NCI-H1436 treated with DMSO at 0.1 percent for 48 hours (cell line): ENCODE data around the gene FGFR4.

Source experiments
- DNase-seq: peaks from one replicate; lab custom pipeline; 2025; lab: John Stamatoyannopoulos, UW

The FGFR4 gene

DNA sequence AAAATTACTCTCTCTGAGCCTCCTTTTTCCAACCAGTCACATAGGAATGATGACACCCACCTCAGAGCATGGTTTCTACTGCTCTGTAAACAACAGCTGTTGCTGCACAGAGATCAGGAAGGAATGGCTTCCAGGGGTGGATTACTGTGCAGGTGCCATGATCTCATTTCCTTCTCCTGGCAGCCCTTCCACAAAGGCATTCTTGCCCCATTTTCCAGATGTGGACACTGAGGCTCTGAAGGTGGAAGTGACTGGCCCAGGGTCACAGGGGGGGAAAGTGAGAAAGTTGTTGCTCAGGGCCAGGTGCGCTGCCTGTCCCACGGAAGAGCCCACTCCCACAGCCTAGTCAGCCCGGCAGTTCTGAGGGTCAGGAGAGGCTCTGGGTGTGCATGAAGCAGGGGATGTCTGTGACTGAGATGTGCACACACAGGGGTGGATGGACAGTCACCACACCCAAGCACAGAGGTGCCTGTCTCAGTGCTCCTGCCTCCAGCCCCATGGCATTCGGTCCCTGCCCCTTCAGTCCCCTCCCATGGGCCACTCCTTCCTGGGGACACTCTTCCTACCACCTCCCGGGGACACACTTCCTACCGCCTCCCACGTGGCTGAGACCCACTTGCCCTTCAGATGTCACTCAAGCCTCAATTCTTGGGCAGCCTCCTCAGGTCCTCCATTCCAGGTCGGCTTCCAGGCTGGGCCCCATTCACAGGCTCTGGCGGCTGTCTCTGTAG, 17.0 kb downstream of the FGFR4 start:
- no peak for DNase-seq

DNA sequence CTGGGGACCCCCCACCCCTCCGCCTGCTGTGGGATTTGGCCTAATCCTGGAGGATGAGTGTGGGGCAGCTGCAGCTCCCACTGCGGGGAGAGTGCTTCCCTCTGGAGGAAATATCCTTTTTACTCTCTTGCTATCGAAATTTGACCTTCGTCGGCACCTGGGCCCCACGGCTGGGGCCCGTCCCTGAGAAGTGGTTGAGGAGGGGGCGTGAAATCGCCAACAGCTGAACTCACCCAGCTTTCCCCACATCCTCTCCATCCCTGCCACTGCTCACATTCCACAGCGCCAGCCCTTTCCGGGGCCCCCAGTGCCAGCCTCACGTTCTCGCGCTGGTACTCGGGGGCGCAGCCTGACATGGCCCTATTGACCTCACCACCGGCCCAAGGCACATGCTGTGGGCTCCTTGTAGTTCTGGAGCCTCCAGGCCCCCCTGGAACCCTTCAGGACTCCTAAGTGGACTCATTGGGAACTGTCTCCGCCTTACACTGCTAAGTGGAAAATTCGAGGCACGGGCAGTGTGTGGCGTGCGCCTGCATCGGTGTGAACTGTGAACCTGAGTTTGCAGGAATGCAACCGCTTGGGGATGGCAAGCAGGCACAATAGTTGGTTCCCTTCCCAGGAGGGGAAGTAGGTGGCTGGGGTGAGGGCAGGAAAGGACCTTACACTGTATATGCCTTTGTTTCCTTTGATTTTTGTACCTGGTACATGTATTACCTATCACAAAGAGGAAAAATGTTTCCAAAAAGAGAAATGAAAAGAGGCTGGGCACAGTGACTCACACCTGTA, 19.2 kb downstream of the FGFR4 start:
- DNase-seq = no peak

DNA sequence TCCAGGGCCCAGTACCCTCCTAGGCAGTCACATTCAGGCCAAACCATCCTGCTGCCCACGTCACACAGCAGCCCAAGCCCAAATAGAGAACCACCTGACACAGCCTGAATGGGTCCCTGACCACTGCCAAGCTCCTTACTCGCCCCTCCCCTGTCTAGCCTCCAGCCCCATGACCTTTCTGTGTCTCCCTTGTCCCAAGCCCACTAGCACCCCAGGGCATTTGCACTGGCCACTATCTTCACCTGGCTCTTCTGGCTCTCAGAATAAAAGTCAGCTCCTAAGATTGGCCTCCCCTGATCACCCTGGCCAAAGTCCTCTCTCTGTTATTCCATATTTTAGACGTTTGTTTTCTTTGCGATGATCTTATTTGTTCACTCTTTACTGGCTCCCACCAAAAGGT, 20.4 kb downstream of the FGFR4 start:
- no peak for DNase-seq

DNA sequence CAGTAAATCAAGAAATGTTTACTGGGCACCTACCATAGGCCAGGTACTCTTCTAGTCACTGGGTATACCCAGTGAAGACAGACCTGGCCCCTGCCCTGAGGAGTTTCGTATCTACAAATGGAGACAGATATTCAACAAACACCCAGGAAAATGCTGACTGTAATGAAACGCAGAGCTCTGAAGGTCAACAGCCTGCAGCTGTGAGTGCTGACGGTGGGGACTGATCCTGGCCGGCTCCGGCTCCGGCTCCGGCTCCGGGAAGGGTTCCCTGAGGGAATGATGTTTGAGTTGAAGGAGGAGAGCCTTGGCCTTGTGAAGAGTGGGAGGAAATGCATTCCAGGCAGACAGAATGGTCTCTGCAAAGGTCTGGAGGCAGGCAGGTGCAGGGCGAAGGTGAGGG, 23.1 kb downstream of the FGFR4 start:
- no peak for DNase-seq

DNA sequence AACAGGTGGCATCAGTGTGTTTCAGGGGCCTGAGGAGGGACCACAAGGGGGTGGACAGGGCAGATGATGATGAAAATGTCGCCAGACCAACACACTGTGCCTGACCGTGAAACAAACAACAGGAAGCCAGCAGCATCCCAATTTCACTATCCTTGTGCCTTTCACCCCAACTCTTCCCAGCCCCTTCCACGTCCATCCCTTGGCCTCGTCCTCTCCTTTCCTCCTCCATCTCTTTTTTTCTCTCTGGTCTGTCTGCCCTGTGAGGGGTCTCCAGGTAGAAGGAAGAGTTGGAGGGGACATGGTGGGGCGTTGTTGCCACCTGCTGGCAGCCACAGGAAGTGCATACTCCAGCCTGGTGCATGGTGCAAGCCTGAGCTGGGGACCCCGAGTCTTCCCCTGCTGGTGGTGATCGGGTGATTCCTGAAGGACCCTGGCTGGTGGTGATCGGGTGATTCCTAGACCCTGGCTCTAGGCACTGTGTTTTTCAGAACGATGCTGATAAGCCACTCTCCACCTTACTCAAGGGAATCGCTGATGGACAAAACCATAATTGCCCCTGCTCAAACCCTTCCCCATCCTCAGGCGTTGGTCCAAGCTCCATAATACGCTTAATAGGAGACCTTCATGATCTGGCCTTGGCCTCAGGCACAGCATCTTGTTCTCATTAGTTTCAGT, 25.1 kb downstream of the FGFR4 start:
- no peak for DNase-seq

DNA sequence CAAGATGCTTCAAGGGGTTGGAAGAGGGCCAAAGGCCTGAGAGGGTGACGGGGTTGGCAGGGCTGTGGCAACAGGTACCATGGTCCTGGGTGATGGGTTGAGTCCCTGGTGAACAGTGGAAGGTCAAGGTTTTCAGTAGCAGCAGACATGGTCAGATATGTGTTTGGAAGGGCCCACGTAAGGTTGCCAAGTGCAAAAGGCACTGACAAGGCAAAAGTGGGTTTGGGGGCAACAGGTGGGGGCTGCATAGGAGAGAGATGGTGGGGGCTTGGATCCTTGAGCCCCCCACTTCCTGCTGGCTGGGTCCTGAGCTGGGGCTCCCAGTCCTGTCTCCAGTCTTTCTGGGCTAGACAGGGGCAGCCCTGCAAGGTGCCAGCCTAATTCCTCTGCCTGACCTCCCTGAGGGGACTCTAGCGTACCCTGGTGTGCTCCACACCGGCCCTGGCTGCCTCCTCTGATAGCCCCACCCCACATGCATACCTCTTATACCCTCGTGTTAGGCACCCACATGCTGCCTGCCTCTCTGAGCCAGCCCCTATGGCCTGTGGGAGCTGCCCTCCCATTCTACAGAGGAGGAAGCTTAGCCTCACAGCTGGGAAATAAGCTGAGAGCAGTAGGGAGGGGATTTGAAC, 26.0 kb downstream of the FGFR4 start:
- DNase-seq = no peak

DNA sequence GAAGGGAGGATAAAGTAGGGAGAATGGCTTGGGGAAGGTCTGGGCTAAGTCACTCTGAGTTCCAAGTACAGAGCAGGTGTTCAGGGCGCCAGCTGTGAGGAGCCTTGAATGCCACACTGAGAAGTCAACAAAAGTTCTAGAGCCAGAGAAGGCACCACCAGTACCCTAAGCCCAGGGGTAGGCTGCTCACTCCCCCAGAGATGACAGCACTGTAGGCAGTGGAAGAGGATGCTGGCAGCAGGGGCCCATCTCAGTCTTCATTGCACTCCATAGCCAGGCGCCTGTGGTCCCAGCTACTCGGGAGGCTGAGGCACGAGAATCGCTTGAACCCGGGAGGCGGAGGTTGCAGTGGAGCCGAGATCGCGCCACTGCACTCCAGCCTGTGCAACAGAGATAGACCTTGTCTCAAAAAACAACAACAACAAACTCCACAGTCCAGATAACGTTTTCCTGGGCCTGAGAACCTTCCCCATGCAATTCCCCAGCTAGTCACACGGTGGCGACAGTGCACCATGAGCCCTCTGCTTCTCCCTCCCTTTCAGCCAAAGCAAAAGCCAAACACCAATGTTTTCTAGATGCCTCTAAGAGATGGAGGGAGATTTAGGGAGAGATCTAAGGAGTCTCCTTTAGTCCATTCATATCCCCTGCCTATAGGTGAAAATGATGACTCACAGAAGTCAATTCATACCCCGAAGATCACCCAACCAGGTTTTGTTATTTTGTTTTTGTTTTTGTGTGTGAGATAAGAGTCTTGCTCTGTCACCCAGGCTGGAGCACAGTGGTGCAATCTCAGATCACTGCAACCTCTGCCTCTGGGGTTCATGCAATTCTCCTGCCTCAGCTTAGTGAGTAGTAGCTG, 27.1 kb downstream of the FGFR4 start:
- no peak for DNase-seq

DNA sequence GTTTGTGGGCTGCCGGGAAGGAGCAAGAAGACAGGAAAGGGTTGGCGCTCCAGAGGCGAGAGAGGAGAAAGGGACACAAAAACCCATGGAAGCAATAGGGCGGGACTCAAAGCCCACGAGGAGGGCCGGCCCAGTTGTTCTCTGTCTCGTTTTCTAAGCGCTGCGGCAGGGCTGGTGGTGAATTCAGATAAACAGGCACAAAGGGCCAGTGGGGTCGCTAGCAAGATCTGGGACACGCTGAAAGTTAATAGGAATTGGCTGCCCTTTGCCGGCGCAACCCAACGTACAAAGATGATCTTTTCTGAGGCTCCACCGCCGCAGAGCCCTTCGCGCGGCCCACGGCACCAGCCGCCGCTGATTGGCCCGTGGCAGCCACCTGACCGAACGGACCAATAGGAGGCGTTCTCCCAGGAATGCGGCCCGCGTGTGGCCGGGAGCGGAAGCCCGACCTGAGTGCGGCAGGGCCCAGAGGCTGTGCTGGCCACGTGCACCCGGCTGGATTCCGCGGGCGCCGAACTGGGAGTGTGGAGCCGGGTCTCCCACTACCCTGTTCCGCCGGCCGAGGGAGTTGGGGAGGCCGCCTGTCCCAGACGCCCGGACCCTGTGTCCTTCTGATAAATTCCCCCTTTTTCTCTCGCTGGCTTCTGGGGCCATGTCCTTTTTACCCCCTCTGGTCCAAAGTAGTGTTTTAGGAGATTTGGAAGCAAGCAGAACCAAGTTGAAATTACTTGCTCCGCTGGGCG, 30.1 kb downstream of the FGFR4 start:
- DNase-seq = no peak

DNA sequence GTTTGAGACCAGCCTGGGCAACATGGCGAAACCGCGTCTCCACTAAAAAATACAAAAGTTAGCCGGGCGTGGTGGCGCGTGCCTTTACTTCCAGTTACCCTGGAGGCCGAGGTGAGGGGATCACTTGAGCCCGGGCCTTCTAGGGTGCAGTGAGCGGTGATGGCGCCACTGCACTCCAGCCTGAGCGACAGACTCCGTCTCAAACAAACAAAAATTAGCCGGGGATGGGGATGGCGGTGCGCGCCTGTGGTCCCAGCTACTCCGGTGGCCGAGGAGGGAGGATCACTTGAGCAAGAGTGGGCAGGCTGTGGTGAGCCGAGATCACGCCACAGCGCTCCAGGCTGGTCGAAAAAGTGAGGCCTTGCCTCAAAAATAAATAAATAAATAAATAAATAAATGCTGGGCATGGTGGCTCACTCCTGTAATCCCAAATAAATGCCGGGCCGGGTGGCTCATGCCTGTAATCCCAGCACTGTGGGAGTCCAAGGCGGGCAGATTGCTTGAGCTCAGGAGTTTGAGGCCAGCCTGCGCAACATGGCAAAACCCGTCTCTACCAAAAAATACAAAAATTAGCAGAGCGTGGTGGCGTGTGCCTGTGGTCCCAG, 30.8 kb downstream of the FGFR4 start:
- no peak for DNase-seq

DNA sequence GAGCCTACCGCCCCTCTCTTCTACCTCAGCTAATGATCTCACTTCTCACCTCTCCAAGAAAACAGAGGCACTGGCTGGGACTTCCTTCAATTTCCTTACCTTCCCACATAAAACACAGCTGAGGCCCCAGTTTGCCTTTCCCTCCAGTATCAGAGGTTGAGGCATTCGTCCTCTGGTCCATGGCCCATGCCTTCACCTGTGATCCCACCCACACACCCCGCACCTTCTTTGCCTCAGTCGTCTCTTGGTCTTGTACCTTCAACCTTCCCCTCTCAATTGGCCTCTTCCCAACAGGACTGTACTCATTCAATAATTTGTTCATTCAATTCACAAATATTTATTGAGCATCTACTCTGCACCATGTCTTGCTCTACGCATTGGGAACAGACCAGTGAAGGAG, 35.9 kb downstream of the FGFR4 start:
- no peak for DNase-seq

DNA sequence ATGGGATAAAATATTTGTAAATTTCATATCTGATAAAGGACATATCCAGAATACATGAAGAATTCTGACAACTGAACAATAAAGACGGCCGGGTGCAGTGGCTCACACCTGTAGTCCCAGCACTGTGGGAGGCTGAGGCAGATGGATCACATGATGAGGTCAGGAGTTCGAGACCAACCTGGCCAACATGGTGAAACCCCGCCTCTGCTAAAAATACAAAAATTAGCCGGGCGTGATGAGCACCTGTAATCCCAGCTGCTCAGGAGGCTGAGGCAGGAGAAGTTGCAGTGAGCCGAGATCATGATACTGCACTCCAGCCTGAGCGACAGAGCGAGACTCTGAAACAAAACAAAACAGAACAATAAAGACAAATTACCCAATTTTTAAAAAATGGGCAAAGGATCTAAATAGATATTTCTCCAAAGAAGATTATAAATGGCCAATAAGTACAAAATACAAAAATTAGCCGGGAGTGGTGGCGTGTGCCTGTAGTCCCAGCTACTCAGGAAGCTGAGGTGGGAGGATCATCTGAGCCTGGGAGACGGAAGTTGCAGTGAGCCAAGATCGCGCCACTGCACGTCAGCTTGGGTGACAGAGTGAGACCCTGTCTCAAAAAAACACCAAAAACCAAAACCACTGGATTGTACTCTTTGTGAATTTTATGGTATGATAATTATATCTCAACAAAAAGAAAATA, 37.2 kb downstream of the FGFR4 start:
- no peak for DNase-seq

DNA sequence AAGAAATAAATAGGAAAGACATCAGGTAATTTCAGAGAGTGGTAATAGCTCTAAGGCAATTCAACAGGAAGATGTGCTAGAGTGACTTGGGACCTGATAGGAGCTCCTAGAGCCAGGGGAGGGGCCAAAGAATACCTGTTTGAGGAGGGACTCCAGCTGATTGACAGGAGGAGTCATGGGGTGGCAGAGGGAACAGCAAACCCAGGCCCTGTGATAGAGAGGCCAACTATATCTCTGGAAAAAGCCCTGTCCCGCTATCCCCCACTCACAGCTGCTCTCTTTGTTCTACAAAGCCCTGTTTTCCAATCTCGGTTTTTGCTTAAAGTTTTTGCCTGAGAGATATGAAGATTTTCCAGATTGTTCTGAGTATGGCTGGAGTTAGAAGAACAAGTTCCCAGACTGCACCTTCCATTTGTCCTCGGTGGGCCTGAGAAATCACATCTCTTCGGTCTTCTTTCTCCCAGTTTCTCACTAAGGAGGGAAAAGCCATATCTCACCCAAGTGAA, 37.8 kb downstream of the FGFR4 start:
- DNase-seq = no peak

DNA sequence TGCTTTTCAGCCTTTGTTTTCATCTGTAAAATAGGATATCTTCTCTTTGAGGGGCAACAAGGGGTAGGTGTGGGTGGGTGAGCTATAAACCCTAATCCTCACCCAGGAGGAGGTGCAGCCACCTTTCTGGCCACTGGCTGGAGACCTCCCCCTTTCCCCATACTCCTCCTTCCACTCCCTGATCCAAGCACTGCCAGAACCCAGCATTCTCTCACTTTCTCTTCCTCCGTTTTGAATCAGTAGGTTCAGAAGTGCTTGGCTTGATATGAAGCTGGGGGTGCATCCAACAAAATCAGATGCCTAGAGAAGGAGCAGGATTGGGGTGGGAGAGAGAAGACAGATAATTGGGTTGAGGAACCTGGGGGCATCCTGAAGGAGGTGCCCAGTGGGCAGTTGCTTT, 40.1 kb downstream of the FGFR4 start:
- no peak for DNase-seq

DNA sequence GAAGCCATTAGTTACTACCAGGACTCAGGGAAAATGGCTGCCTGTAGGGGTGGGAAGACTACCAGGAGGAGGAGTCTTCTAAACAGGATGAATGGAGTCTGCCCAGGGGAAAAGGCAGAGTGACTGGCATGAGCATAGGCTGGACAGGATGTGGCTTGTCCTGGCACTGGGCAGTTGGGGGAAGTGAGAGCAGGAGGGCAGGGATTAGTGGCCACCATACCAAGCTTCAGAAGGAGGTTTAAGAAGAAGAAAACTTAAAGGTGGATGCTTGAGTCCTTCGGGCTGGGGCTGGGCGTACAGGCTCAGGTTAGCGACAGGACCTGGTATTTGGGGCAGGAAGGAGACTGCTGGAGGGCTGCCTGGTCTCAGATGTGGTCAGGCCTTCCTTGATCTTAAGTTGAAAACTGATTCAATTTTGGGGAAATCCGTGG, 41.9 kb downstream of the FGFR4 start:
- DNase-seq = no peak

DNA sequence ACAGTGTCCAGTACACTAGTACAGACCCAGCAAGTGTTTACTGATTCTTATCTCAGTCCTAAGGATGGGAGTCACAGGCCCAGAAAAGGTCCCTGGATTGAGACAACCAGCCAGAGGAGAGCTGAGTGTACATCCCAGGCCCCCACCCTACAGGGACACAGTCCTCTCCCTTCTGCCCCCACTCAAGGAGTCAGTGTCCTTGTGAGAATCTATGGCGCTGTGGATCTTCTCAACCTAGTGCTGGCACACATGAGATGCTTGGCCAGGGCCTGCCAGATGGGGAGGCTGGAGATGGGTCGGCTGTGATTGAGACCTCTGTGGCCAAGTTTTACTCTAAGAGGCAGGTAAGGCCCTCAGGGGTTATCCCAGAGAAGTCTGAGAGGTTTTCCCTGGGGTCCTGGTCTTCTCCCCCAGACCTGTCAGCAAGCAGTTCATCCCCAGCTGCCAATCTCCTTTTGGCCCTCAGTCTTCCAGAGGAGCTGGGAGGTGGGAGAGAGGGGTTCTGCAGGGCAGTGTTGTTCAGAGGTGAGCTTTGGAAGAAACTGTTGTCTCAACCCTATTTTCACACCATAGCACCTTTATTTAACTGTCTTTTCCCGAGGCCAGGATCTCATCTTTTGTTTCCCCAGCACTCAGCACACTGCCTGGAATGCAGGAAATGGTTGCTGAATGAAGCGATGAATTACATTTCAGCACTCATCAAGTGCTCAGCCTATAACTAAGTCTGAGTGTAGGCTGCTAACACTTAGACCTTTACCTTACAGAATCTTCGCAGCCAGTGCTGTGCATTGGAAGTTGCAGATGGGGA, 43.7 kb downstream of the FGFR4 start:
- DNase-seq = no peak

DNA sequence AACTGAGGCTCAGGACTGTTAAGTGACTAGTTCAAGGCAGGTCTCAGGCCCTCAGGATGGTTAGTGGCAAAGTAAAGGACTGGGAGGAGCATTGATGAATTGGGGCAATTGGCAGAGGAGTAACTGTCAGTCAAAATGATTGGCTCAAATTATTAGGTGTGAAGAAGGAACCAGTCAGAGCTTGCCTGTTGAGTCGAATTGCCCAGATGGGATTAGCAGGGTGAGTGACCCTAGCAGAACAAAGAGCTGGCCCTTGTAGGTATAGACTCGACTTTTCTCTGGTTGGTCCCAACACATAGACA, 44.3 kb downstream of the FGFR4 start:
- no peak for DNase-seq

DNA sequence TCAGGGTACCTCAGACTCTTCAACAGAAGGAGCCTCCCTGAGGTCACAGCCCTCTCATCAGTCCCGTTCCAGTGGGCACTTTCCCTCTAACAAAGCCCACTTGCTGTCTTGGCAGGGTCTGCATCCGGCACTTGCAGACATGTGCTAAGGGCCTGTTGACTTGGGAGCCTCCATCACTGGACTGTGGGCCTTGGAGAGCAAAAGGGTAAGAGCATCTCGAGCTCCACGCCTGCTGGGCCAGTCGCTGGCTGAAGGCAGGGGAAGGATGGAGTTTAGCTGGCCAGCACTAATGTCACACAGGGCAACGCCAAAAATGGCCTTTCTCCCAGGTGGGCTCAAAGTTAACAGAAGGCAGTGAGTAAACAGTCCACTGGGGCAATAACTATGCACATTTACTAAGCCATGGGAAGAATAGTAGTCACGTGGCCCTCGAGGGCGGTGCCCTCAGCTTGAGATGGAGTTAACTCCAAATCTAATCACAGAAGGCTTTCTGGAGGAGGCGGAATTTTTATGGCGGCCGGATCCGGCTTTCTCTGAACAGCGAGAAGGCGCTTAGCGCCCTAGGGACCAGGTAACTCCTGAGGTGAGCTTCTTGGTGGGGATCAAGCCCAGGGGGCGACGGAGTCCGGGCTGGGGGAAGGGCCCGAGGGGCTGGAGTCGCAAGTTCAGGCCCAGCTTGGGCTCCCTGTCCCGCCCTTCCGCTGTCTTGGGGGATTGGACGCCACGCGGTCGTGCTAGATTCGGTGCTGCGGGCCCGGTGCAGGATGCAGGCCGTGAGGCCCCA, 44.8 kb downstream of the FGFR4 start:
- DNase-seq = no peak
